Suprapubic skin (tissue), 4 donors: ENCODE results near the gene STAG1.
"Not testable (repeated sequence)": the region's sequence is repeated elsewhere in the genome, so short reads cannot be mapped to it uniquely, and the experiment has no call there.

Experiments
- CTCF ChIP-seq, 2 donors: fragments of 200-600 bp in 1 of 2; fragments of 450-650 bp in 1 of 2; sonication (generic) in 1 of 2; IDR thresholded peaks; one replicate each; pipeline ENCODE4 v1.5.1; 2016 to 2019; ENCODE audit warnings: antibody characterized with exemption in 2 of 2, mild to moderate bottlenecking in 1 of 2, moderate library complexity in 1 of 2
- POLR2A ChIP-seq, 2 donors: fragments of 450-650 bp; IDR thresholded peaks; one replicate each; pipeline ENCODE4 v1.6.1; 2017; ENCODE audit warnings: antibody characterized with exemption in 2 of 2, mild to moderate bottlenecking in 2 of 2, moderate library complexity in 2 of 2
- POLR2AphosphoS5 ChIP-seq, 3 donors: sonication (generic); formaldehyde crosslinking; IDR thresholded peaks; one replicate each; pipeline ENCODE4 v1.6.1; 2017; ENCODE audit warnings: antibody characterized with exemption in 3 of 3

- TF ChIP-seq CTCF, POLR2AphosphoS5, POLR2A (IDR thresholded peaks at IDR 0.05): not testable (repeated sequence)
Observed at GRCh38 chr3:136514533-136514932, 237.6 kb downstream of the STAG1 start.
